ENCODE data around the gene ABLIM3.

- TF ChIP-seq GATA2 (IDR thresholded peaks at IDR 0.05; ENCODE audit: low read depth, low read length) (no peak), GATA3 (IDR thresholded peaks at IDR 0.05; ENCODE audit: low read depth, low read length) (no peak)
Measured at GRCh38 chr5:149240354-149240998, 99.2 kb downstream of the ABLIM3 start.

Measured in SH-SY5Y (cell line).